PC-9 (cell line): Measurements from ENCODE around the gene RCOR1. TPM values are rescaled to one million over a fixed set of nuclear protein-coding genes. Genes with fewer than 3 reads are reported as not detected.
A peak's percentile ranks its signal among the peaks of the same experiment; 100 is the strongest.

Experiments used
- BruUV-seq: library from RNA; stranded (reverse); fragments of 400-500 nt; replicated peaks from 2 replicates; lab custom pipeline; 2021; lab: Mats Ljungman, UMichigan
- CTCF ChIA-PET: fragments of 300-600 bp; sonication (Branson Sonifier 250); formaldehyde crosslinking; loops from one replicate; lab custom pipeline; 2022; ENCODE audit warnings: antibody characterized with exemption; lab: Charles Lee
- POLR2A ChIA-PET: fragments of 300-600 bp; sonication (Branson Sonifier 250); formaldehyde crosslinking; loops from one replicate; lab custom pipeline; 2022; ENCODE audit warnings: antibody characterized with exemption; ENCODE audit not compliant: unreplicated experiment; lab: Charles Lee
- DNase-seq, 2 experiments: peaks; one replicate each; pipeline versions ENCODE4 v3.0.0 to v3.0.0-alpha.2; 2015 to 2022; ENCODE audit warnings: mixed read lengths in 1 of 2
- H2AFZ ChIP-seq: fragments of 200-600 bp; sonication (generic); 2 replicates; pipeline ENCODE4 v1.8.1; 2017; ENCODE audit warnings: antibody characterized with exemption
- H3F3A ChIP-seq: fragments of 200-600 bp; sonication (generic); 2 replicates; pipeline ENCODE4 v1.8.1; 2017; ENCODE audit warnings: antibody characterized with exemption, mild to moderate bottlenecking, low read depth; ENCODE audit not compliant: insufficient read depth
- H3K27ac ChIP-seq: fragments of 200-600 bp; sonication (generic); 2 replicates; pipeline ENCODE4 v1.6.1; 2016; ENCODE audit warnings: mixed run types
- H3K27me3 ChIP-seq: fragments of 200-600 bp; sonication (generic); 2 replicates; pipeline ENCODE4 v1.6.1; 2016; ENCODE audit warnings: low read depth, mixed run types; ENCODE audit not compliant: insufficient read depth
- H3K36me3 ChIP-seq: fragments of 200-600 bp; sonication (generic); 2 replicates; pipeline ENCODE4 v1.6.1; 2016; ENCODE audit warnings: low read depth, mixed run types
- H3K4me1 ChIP-seq: fragments of 200-600 bp; sonication (generic); replicated peaks from 2 replicates; pipeline ENCODE4 v1.6.1; 2016; ENCODE audit warnings: mixed run types; ENCODE audit not compliant: insufficient read depth
- H3K4me2 ChIP-seq: fragments of 200-600 bp; sonication (generic); 2 replicates; pipeline ENCODE4 v1.6.1; 2017; ENCODE audit warnings: mixed run types
- H3K4me3 ChIP-seq: fragments of 200-600 bp; sonication (generic); 2 replicates; pipeline ENCODE4 v1.6.1; 2016; ENCODE audit warnings: mixed run types
- H3K79me2 ChIP-seq: fragments of 200-600 bp; sonication (generic); 2 replicates; pipeline ENCODE4 v1.6.1; 2017; ENCODE audit warnings: low read depth, mixed run types
- H3K9me2 ChIP-seq: fragments of 200-600 bp; sonication (generic); 2 replicates; pipeline ENCODE4 v1.8.1; 2017; ENCODE audit warnings: mild to moderate bottlenecking; ENCODE audit not compliant: insufficient read depth
- H3K9me3 ChIP-seq: fragments of 200-600 bp; sonication (generic); 2 replicates; pipeline ENCODE4 v1.8.1; 2016; ENCODE audit warnings: low read depth; ENCODE audit not compliant: insufficient read depth
- H4K20me1 ChIP-seq: fragments of 200-600 bp; sonication (generic); 2 replicates; pipeline ENCODE4 v1.8.1; 2017; ENCODE audit not compliant: insufficient read depth
- EZH2 ChIP-seq: fragments of 200-600 bp; sonication (generic); IDR thresholded peaks from 2 replicates; pipeline ENCODE4 v1.8.0; 2017; ENCODE audit warnings: antibody characterized with exemption, low read depth
- intact Hi-C: fragments of 100-400 bp; cut with micrococcal nuclease; formaldehyde crosslinking; loops from one replicate; pipeline ENCODE4 v1.10.0; 2022; ENCODE audit not compliant: unreplicated experiment
- total RNA-seq: library from RNA; stranded (reverse); gene quantifications from 2 replicates; pipeline ENCODE4 v1.2.3, GENCODE V29; 2021
- TF ChIP-seq, protein P1 (sequence below): fragments of 200-600 bp; sonication (generic); conservative IDR thresholded peaks from 2 replicates; pipeline ENCODE4 v1.6.1; 2017; ENCODE audit warnings: mixed run types, antibody characterized with exemption, mild to moderate bottlenecking, moderate library complexity

RCOR1 gene
- total RNA-seq, 1 experiment from 2014 or later = 67.2 TPM

DNA sequence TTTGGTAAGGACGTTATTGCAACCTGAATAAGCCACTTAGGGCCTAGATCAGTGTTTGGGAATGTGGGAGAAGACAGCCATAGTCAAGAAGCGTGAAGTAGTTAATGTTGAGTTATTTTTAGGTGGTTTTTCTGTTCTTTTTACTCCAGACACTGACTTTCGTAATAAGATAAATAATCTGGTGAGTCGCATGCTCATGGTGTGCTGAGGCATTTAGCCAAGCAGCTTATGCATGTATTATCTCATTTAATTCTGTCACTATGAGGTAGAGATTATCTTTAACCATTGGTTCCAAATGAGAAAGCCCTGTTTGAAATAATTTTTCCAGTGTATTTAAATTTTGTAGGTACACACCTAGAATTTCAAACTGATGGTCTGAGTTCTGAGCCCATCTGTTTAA lies 67.3 kb downstream of the RCOR1 start:
- ChIA-PET CTCF (interaction anchor here (0.7 to 1.5 kb wide), 2 partner anchors 13 to 112 kb away, joined by 3 read pairs; no protein-coding TSS in a partner anchor), POLR2A (no interaction called here)
- Histone ChIP-seq H3F3A (peaks cover 46% of the 10 kb centered on the region), H3K27me3 (no peaks in the 10 kb centered on the region), H4K20me1 (peaks cover 69% of the 10 kb centered on the region), H3K9me2 (no peaks in the 10 kb centered on the region), H3K4me2 (no peak overlapping the region), H3K4me3 (no peak overlapping the region), H3K4me1 (peaks cover 36% of the 10 kb centered on the region), H3K27ac (no peak overlapping the region), H3K36me3 (no peaks in the 10 kb centered on the region), H2AFZ (no peak overlapping the region), H3K9me3 (no peaks in the 10 kb centered on the region), H3K79me2 (peaks cover 98% of the 10 kb centered on the region)
- TF ChIP-seq, protein P1, sequence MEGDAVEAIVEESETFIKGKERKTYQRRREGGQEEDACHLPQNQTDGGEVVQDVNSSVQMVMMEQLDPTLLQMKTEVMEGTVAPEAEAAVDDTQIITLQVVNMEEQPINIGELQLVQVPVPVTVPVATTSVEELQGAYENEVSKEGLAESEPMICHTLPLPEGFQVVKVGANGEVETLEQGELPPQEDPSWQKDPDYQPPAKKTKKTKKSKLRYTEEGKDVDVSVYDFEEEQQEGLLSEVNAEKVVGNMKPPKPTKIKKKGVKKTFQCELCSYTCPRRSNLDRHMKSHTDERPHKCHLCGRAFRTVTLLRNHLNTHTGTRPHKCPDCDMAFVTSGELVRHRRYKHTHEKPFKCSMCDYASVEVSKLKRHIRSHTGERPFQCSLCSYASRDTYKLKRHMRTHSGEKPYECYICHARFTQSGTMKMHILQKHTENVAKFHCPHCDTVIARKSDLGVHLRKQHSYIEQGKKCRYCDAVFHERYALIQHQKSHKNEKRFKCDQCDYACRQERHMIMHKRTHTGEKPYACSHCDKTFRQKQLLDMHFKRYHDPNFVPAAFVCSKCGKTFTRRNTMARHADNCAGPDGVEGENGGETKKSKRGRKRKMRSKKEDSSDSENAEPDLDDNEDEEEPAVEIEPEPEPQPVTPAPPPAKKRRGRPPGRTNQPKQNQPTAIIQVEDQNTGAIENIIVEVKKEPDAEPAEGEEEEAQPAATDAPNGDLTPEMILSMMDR = no peak
- BruUV-seq = no TSS peak
- intact Hi-C loops = no loop called here
- no peak for DNase-seq

DNA sequence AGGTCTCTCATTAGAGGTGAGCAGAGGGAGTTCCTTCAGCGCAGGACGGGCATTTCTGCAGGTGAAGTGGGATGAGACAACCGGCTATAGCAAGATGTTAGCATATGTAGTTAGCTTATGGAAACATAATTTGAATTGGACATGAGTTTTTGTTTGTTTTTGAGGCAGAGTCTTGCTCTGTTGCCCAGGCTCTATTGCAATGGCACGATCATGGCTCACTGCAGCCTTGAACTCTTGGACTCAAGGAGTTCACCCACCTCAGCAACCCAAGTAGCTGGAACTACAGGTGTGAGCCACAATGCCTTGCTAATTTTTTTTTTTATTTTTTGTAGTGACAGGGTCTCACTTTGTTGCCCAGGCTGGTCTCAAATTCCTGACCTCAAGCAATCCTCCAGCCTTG lies 69.2 kb downstream of the RCOR1 start:
- H4K20me1 ChIP-seq = peaks cover 68% of the 10 kb centered on the region
- no peak overlapping the region for H3K27ac ChIP-seq
- H3F3A ChIP-seq = peaks cover 44% of the 10 kb centered on the region; the same call in 1 of the 2 replicates
- peaks cover 27% of the 10 kb centered on the region for H3K4me1 ChIP-seq
- no peaks in the 10 kb centered on the region for H3K27me3 ChIP-seq
- DNase-seq = no peak
- ChIA-PET CTCF (no interaction called here), POLR2A (no interaction called here)
- no peak for TF ChIP-seq EZH2
- TF ChIP-seq, protein P1 = no peak
- H2AFZ ChIP-seq = no peak overlapping the region
- no TSS peak for BruUV-seq
- no peak overlapping the region for H3K4me2 ChIP-seq
- no peaks in the 10 kb centered on the region for H3K9me3 ChIP-seq
- H3K4me3 ChIP-seq = no peak overlapping the region
- H3K36me3 ChIP-seq = no peaks in the 10 kb centered on the region
- intact Hi-C loops = no loop called here
- H3K9me2 ChIP-seq = no peaks in the 10 kb centered on the region
- H3K79me2 ChIP-seq = peaks cover 98% of the 10 kb centered on the region

DNA sequence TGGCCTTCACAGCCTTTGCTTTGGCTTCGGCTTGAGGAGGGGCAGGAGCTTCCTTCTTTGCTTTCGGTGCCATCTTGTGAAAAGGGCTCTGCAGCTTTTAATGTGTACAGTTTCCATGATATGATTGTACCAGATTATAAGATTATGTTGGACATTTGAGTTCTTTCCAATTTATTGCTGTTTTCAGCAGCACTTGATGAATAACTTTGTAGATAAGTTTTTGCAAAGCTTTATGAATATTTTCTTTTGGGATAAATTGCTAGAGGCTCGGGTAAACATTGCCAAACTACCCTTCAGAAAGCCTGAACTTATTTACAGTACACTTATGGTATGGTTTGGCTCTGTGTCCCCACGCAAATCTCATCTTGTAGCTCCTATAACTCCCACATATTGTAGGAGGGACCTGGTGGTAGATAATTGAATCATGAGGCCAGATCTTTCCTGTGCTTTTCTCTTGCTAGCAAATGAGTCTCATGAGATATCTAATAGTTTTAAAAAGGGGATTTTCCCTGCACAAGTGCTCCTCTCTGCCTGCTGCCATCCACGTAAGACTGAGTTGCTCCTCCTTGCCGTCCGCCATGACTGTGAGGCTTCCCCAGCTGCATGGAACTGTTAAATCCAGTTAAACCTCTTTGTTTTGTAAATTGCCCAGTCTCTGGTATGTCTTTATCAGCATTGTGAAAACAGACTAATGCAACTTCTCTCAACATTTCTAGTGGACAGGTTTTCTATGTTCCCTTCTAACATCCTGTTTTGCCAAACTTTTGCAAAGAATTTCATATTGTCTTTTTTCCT lies 70.4 kb downstream of the RCOR1 start:
- Histone ChIP-seq H3K36me3 (peaks cover 2% of the 10 kb centered on the region; the same call in 1 of the 2 replicates), H3K4me3 (no peak overlapping the region), H3K4me1 (peaks cover 27% of the 10 kb centered on the region), H3K27ac (peak overlapping the region; percentile 5; the same call in 1 of the 2 replicates), H4K20me1 (peaks cover 69% of the 10 kb centered on the region), H3K4me2 (no peak overlapping the region), H3K9me2 (no peaks in the 10 kb centered on the region), H3F3A (peaks cover 39% of the 10 kb centered on the region; the same call in 1 of the 2 replicates), H3K9me3 (no peaks in the 10 kb centered on the region), H3K79me2 (peaks cover 97% of the 10 kb centered on the region), H2AFZ (no peak overlapping the region), H3K27me3 (no peaks in the 10 kb centered on the region)
- ChIA-PET CTCF (no interaction called here), POLR2A (no interaction called here)
- BruUV-seq = no TSS peak
- TF ChIP-seq, protein P1 = no peak
- TF ChIP-seq EZH2 = no peak
- intact Hi-C loops = no loop called here
- DNase-seq = no peak
